Measurements from ENCODE around the gene KCNQ1.

Gene KCNQ1

GRCh38 chr11:2669634-2670469 lies 225.0 kb downstream of the KCNQ1 start:
- DNase-seq = peak in 1 of 2 donors; percentile 12

DNA sequence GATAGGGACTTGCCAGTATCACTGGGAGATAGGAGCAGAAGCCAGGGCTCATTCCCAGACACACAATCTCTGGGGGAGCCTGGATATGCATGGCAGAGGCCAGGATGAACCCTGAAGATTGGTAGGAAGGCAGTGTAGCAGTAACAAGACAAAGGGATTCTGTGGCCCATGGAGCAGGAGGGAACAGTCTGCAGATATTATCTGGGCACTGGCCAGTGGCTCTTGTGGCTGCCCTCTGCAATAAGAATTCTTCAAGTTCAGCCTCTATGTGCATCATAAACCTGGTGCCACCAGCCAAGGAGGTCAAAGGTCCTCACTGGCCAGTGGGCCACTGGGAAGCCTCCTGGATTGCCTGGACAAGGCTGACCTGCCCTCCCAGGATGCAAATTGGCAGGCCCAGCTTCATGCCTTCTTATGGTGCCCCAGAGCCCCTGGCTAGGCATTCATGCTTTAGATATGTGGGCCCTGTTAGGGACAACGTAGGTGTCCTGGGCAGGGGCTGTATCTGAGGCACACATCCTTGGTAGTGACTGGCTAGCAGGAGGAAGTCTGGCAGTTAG lies 225.8 kb downstream of the KCNQ1 start:
- peak in 1 of 2 donors; percentile 6 for DNase-seq

DNA sequence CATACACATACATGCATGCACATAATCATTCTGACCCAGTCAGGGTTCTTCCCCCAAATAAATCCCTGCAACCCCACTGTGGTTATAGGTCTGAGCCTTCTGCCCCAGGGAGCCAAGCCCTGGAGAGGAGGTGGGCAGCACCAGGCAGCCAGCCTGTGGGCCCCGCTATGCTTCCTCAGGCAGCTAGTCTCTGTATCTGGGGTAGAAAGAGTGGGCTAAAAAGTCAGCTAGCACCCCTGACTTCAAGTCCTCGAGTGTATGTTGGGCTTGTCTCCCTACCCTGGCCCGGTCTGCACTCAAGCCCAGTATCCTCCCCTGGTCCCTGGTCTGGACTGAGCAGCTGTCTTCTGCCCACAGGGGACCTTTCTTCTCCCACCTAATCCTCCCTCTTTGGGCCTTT lies 226.9 kb downstream of the KCNQ1 start:
- peak in 1 of 2 donors; percentile 6 for DNase-seq

- DNase-seq = peak in 1 of 2 donors; percentile 13
Measured at GRCh38 chr11:2672553-2673249, 227.9 kb downstream of the KCNQ1 start.

- DNase-seq = peak in 1 of 2 donors; percentile 3
Measured at GRCh38 chr11:2673250-2673610, 228.4 kb downstream of the KCNQ1 start.

GRCh38 chr11:2673871-2674471 lies 229.2 kb downstream of the KCNQ1 start:
- DNase-seq = no peak

GRCh38 chr11:2674658-2675131 lies 229.9 kb downstream of the KCNQ1 start:
- DNase-seq = no peak

DNA sequence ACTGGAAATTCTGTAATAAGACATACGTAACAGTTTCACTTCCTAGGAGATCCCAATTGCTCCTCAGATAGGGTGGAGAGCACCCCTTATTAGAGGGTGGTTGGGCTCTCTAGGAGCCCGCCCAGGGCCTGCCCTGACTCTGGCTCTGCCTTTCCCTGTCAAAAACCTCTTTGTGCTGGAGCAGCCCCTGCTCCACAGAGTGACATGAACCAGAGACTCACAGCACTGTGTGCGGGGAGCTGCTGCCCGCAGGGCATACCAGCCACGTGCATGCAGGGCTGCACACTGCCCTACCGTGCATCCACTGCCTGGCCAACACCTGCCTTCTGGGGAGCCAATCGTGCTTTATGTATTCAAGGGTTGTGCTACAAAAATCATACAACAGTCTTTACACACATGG lies 230.7 kb downstream of the KCNQ1 start:
- no peak for DNase-seq

DNA sequence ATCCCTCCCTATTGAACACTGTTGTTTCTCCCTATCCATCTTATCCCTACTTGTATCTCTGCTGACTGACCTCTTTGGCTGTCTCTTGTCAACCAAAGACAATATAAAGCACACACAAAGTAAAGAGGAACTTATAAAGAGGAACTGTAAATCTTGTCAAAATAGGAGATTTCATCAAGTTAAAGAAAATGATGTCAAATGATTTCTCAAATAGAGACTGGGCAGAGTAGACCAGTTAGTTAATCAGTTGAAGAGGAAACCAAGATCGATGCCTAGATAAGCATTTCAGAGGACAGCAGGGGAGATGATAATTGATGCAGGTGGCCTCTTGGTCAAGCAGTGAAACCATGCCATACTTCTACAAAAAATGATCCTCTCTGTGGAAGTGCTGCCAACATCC lies 232.3 kb downstream of the KCNQ1 start:
- no peak for DNase-seq

GRCh38 chr11:2678396-2678795 lies 233.6 kb downstream of the KCNQ1 start:
- DNase-seq = no peak

- no peak for DNase-seq
Measured at GRCh38 chr11:2679011-2679676, 234.3 kb downstream of the KCNQ1 start.

DNA sequence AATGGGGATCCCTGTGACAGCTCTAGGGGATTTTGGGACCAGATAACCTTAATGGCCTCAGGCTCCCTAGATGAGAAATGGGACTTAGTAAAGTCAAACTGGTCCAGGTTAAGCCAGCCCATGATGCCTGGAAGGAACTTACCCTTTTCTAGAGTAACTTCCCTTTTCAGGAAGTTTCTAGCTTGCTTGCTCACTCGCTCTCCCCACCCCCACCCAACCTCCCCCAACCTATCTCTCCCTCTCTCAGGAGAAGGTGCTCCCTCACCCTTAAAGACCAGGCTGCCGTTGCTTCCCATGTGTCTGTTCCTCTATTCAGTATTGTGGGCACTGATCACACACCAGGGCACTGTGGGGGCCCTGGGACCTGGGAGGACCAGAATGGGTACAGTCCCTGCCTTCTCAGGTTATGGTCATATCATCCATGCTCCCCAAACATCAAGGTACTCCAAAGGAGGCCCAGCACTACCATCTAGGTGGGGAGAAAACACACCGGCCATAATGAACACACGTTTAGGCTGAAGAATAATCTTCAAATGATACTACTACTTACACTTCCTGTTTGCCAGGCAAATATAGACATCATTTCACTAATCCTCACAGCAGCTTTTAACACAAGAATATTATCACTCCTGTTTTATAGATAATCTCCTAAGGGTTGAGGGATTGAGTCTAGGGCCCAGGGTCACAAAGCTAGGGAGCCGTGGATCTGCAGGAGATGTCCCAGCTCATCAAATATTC lies 236.8 kb downstream of the KCNQ1 start:
- no peak for DNase-seq

DNA sequence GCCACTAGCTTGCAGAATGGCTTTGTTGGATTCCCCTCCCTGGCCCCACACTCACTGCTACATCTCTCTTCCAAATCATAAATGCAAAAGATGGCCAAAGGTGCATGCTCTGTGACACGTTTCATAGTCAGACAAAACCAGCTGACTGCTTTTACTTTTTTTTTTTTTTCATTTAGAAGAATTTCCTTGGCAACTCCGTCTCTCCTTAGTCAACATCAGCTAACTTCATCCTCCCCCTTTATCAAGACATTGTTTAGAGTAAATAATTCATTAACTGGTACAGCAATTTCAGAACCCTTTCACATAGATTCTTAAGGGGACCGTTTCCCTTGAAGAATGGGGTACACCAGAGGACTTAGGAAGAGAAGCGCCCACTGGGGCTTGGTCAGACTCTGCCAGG lies 239.0 kb downstream of the KCNQ1 start:
- DNase-seq = no peak

GRCh38 chr11:2684581-2684980 lies 239.8 kb downstream of the KCNQ1 start:
- DNase-seq = no peak

DNA sequence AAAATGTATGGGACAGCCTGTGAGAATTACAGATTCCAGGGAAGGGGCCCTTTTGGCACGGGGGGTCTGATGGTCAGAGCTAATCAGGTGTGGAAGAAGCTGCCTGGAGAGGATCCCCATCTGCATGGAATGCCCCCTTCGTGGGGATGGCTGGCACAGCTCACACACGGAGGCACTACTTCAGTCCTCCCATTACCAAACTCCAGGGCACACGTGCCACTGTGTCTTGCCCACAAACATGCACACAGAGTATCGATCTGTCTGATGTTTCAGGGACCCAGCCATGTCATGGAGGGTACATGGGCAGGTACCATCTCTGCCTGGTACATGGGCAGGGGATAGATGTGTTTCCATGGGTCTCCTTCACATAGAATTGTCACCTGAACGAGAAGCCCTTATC lies 240.2 kb downstream of the KCNQ1 start:
- DNase-seq = no peak

DNA sequence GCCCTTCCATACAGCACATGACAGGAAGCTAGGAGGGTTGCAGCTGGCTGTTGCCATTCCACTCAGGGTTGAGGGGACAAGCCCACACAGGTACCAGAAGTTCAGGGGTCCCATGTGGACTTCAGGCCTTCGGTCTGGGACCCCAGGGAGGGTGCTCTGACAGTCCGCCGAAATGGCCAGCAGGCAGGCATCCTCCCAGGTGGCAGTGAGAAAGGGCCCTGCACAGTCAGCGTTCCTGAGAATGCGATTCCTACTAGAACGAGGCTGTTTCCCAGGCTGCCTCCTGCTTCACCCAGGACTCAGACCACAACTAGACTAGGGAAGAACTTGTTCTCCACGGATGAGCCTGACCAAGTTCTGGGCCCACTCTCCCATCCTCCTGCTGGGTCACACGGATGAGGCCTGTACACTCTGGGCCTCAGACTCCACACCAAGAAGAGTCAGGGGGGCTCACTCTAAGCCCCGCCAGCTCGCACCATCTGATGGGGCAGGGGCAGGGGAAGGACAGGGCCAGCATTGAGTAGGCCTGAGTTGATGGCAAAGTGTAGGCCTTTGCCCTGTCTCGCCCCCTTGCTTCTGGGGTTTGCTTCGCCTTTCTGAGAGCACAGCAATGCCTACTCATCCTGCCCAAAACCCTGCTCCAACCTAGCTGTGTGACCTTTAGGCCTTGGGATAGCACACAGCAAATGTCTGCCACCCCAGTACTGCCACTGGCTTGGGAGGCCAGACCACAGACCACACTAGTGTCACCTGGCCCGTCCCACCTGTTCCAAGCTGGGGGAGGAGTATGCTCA lies 241.0 kb downstream of the KCNQ1 start:
- DNase-seq = no peak

DNA sequence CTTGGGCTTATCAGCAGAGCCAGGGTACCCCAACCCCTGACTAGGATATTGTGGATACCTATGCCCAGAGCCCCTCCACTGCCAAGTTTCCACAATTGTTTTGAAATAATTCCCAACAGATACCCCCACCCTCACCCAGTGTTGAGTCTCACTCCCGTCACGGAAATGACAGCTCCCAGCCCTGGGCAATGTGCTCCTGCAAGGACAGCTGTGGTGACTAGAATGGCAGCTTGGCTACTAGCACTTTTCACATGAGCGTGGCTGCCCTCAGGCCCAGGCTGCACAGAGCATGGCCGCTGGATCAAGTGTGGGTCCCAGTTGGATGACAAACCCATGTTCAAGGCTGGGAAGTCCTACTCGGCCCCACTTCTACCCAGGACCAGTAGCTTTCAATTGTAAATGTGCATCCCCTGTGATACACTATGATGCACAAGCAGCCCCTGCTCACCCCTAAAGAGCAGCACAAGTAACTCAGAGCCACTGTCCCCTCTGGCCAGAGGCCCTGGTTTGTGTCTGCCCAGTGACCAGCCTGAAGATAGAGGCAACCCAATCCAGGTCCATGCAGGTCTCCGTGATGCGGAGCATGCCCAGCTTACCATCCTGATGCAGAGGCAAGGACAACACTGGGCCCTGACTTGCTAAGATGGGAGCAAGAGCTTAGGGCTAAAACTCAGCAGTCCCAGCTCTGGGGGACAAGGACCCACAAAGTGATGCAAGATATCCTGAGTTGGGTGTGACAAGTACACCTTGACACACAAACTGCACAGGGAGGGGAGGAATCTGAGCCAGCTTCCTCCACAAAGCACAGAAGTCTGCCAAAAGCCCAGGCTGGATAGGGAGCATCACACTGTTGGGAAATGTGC lies 241.8 kb downstream of the KCNQ1 start:
- DNase-seq = no peak

- no peak for DNase-seq
Measured at GRCh38 chr11:2687223-2687530, 242.4 kb downstream of the KCNQ1 start.

GRCh38 chr11:2687782-2688191 lies 243.0 kb downstream of the KCNQ1 start:
- no peak for DNase-seq
